Measurements from ENCODE around the gene IGSF3.
A peak's percentile ranks its signal among the peaks of the same experiment; 100 is the strongest.
"Not testable (repeated sequence)": the region's sequence is repeated elsewhere in the genome, so short reads cannot be mapped to it uniquely, and the experiment has no call there.

The IGSF3 gene

DNA sequence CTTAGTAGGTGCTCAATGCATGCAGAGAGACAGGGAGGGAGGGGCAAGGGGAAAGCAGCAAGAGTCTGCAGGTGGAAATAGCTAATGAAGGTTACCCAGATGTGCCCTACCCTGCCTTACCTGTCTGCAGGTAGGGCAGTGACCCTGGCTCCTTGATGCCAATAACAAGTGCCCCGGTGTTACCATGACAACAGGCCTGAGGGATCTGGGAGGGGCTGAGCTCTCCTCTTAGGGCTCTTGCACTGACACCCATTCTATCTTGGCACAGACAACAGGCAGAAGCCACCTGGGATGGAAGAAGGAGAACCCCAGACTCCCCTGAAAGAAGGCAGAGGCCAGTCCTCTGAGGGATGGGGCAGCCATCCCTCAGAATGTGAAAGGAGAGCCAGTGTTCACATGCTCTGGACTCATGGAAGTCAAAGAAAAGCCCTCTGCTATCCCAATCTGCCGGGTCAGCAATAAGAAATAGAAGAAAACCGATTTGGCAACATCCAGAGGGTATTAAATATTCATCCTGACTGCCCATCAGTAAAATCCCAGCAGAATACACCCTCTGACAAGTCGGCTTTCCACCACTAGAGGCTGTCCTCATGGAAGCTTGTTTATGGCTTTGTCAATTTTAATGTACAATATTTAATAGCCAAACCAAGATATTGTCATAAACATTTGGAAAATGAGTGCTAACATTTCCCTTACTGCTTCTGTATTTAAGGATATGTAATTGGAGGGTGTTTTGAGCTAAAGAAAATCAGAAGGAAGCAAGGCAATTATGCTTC, 72.3 kb downstream of the IGSF3 start:
- not testable (repeated sequence) for DNase-seq

DNA sequence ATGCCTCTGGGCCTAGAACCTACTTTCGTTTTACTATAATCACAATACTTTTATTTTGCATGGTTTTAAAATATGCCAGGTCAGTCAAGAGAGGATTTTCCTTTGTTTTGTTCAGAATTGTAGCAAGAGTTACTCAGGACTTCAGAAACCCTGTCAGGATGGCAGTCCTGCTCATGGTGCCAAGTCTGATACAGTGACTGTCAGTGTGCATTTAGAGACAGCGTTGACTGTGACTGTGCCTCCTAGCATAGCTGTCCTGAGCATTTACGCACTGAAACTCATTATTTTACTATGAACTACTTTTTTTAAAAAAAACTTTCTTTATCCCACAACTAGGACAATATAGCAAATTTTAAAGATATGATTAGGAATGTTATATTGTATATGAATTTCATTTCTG, 73.6 kb downstream of the IGSF3 start:
- not testable (repeated sequence) for DNase-seq

DNA sequence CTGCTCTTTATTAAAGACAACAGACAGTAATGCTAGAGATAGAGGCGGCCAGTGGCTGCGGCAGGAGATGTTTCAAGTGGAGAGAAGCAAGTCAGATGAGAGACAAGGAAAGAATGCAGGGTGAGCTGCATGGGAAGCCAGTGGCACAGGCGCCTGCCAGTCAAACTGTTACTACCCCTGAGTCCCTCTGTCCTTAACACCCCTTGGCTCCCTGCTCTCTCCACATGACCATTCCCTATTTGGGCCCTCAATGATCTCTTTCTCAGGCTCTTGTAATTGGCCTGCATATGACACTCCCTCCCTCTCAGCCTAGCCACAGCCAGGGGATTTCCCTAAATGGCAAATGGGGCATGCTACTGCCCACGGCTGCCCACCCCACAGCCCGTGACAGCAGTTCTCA, 74.1 kb downstream of the IGSF3 start:
- DNase-seq = not testable (repeated sequence)

DNA sequence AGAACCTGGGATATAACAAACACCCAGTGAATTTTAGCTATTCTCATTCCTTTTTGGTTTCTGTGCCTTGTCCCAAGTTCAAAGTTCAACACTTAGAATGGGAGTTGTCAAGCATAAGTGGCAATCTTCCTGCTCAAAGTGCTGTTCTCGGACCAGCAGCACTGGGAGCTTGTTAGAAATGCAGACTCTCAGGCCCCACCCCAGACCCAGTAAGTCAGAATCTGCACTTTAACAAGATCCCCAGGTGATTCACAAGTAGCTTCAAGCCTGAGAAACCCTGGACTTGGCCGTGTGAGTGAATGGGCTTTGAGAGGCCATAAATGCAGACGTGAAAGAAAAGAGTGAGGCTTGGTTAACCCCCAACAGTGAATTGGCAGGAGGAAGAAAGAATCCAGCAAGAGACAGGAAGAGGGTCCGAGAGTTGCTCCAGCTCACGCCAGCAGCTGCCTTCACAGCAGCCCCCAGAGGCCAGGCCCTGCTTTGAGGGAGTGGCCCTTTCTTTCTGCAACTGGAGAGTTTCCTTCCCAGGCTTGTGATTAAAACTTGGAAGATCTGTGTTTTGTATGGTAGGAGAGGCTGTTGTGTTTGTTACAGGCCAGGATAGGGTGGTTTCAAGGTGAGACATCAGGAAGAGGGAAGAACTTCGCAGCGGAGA, 75.5 kb downstream of the IGSF3 start:
- DNase-seq = not testable (repeated sequence)

DNA sequence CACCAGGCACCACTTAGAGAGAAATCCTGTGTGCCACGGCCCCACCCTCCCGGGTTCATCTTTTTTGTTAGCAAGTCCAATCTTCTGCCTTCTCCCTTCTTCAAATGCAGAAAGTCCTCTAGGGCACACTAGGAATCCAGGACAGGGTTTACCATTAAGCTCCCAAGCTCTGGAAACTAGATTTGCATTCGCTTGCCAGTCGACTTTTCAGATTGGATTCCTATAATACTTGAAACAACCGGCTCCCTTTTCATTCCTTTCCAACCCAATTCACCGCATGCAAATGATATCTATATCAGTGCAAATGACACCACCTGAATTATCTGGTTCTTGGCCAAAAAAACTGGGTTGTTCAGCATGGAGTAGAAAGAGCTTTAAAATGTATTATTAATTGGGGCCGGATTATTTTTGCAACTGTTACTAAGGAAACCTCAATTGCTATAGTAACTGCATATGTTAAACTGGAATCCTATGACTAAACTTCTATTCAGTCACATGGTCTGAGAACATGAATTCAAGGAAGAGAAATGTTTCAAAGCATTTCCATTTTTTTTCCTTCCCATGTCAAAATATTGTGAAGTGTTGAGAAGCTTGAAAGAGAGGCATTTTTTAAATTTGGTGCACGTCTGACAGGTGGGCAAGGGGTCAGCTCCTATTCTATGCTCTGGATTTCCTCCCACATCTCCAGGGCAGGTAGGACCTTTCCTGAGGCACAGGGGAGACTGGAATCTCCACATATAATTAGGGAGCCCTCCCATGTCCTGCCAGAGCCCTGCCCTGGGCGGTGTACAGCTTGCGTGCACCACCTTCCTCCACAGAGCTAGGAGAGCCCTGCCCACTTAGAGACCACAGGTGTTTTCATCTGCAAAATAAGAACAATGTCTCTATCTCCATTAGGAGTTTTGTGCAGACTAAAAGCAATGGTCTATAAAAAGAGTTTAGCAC, 76.3 kb downstream of the IGSF3 start:
- not testable (repeated sequence) for DNase-seq

DNA sequence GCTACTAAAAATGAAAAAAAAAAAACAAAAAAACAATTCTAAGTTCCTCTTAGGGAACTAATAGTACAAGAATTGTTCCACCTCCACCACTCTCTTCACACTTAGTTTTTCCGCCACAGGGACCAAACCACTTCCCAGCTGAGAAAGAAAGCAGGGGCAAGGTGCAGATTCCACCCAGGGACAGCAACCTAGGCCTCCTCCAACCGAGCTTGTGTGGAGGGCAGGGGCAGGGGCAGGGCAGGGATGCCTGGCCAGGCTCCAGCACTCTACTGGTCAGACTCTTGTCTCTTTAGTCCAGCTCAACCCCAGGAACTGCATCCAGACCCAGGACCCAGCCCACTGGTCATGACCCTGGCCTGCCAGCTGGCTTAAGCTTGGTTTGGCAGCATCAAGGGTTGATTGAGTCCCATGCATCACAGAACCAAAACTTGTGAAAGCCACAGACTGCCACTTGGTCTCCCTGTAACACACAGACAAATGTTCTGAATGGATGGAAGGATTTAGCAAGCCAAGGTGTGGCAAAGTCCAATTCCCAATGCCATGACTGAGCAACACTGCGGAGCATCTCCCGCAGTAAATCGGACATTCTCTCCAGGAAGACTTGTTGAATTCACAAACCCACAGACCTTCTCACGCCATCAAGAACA, 77.1 kb downstream of the IGSF3 start:
- DNase-seq = not testable (repeated sequence)

DNA sequence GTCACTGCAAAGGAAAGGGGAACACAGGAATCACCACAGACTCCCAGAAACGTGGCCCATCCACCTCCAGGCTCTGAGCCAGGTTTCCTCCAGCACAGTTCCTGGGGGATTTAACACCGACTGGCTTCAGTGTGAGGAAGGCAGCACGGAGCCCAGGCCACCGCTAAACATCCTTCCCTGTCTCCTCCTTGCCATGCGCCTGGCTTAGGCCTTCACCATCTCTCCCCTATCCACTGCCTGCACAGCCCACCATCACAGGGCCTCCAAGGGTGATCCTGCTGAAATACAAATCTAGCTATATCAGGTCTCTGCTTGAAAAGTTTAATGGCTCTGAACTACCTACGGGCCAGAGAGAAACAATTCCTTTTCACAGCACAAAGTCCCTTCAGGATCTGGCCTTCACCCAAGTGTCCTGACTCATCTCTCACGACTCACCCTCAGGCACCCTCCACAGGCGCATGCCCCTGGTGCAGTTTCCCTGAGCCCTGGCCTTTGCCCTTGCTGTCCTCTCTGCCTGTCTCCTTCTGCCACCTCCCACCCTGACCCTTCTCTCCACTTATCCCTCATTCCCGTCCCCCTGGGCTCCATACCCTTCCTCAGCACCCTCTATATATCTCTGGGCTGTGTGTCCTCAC, 78.3 kb downstream of the IGSF3 start:
- DNase-seq = not testable (repeated sequence)

DNA sequence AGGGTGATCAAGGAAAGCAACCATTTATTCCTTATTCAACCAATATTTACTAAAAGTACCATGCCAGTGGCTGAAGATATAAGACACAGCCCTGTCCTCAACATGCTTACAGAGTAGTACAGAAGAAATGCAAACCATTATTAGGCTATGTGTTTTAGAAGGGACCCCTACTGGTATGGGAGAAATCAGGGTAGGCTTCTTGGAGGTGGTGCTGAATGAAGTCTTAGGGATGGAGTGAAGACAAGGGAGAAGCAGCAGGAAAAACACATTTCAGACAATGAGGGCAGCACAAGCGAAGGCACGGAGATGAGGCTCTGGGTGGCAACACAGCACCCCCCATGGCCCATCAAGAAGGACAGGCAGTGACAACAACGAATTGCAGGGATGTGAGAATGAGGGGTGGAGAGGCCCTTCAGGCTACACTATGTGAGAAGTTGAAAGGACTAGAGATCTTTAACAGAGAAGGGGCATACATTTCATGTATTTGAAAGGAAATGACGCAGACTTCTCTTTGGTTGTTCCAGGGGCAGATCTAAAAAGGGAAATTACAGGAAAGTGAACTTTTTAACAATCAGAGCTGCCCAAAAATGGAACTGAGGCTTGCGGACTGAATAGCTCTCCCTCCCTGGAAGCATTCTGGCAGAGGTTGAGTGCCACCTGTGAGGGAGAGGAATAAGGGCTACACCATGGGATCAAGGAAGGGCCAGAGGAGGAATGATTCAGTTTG, 79.9 kb downstream of the IGSF3 start:
- DNase-seq = no peak

DNA sequence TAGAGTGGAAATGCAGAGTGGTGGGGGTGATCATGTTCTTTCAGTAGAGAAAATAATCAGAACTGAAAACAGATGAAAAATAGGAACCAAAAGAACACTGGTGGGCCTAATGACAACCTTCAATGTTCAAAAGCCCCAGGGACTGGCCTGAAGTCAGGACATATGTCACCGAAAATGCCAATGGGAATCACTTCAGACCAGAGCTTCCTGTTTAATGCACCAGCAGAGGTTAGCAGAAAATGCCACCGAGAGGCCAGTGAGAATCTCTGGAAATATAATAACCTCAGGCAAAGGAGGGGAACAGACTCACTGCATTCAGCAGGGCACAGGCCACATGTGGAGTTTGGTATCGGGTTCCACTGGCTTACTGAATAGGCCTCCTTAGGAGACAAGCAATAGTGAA, 80.8 kb downstream of the IGSF3 start:
- no peak for DNase-seq

DNA sequence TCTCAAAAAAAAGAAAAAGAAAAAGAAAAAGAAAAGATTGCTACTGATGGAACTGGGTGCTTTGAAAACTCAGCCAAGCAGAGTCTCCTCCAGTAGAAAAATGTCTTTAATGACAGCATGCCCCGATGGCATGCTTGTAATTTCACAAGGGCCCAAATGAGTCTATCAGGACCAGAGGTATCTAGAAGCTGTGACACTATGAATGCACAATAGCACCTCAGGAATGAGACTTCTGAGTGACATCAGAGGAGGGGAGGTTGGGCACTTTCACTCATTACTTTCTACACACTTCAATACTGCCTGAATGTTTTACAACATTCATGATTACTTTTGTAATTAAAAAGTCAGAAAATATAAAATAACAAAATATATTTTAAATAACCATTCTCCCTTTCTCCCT, 81.6 kb downstream of the IGSF3 start:
- no peak for DNase-seq

DNA sequence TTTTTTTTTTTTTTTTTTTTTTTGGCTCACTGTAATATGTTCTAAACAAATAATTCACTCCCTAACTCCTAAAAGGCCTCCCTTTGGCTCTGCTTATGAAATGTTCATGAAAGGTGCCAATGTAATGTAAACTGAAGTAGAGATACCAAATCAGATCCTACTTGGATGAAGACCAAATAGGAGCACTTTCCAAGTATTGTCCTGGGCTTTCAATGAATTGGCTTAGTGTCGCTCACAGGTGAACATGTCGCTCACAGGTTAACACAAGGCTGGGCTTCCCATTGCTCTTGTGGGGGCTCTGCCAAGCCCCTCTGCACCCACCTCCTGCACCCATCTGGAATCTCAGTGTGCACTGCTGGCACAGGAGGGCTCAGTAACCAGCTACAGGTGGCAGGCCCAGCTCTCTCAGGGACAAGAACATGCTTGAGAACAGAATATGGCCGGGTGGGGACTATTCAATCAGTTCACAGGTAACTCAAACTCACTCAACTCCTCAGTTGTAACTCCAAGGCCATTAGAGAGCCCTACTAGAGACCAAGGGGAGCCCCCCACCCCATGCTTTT, 86.1 kb downstream of the IGSF3 start:
- DNase-seq = no peak

DNA sequence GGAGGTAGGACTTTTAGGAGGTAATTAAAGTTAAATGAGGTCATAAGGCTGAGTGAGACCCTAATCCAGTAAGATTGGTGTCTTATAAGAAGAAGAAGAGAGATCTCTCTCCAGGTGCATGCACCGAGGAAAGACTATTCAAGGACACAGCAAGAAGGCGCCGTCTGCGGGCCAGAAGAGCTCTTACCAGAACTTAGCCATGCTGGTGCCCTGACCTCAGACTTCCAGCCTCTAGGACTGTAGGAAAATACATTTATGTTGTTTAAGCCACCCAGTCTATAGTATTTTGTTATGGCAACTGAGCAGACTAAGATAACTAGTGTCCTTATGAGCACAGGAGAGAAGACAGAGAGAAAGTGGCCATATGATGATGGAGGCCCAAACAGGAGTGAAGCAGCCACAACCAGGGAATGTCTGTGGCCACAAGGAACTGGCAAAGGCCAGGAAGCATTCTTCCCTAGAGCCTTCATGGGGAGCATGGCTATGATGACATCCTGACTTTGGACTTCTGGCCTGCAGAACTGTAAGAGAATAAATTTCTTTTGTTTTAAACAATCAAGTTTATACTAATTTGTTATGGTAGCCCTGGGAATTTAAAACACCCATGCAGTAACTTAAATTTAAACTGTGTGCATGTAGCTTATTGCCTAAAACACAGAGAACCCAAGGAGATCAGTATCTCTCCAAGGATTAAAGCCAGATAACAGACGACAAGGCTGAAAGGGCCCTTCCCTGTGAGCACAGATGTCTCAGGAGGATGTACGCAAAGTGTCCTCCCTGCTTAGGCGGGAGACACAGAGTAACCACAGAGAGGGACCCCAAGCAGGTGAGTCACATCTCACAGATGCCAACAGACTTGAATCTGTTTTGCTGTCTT, 86.8 kb downstream of the IGSF3 start:
- no peak for DNase-seq

DNA sequence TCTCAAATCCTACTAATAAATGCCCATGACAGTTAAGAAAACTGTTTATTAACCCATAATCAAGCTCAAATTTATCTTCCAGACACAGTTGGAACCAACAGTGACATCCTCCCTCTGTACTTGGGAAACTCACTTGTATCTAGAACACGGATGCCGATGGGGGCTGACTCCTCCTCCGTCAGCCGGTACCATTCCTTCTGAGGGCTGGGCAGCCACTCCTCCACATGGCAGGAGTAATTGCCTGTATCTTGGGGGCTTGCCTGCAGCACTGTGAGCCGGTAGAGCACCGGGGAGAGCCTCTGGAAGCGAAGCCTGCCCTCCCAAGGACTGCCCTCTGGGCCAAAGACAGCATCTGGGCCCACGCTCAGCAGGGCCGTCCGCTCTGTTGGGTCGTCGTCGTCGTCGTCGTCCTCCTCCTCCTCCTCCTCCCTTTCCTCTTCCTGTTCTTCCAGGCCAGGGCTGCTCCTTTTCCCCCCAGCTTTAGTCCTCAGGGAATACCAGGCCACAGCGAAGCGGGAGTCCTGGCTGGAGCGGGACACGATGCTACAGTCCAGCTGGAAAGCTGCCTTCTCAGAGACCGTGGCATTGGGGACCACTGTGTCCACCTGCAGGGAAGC, 88.2 kb downstream of the IGSF3 start:
- DNase-seq = no peak

DNA sequence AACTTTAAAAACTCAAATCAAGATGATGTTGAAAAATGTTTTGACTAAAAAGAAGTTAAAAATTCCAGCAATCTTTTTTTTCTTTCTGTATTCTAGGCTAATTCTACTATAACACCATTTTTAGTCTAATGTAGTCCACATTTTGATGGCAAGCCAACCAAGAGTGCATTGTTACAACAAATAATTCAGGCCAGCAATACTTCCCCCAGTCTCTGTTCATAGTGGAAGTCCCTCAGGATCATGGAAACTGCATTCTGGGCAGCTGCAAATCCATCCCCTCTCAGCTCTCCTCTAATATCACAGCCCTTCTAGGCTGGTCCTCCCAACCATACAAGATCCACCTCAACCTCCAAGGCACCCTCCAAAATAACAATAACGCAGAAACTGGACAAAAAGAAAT, 89.0 kb downstream of the IGSF3 start:
- no peak for DNase-seq

DNA sequence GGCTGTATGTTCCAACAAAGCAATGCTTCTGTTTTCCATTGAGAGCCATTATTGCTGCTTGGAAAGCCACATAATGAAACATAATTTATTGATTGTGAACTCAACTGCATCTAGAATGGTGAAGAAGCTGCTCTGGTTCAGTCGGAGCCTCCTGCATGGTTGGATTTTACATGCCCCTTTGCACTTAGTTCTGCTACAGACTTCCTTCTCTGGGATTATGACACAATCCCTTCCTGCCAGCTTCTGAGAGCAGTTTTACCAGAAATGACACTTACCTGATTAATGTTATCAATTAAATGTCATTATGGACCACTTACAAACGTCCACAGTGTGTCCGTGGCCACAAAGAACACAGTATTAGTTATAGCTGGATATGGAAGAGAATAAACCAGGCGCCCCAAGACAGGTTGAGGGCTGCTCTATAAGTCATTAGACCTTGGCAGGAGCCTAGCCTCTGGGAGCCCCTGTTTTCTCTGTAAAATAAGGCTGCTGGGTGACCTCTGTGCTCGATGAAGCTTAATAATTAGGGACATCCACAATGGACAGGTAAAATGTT, 89.7 kb downstream of the IGSF3 start:
- no peak for DNase-seq

DNA sequence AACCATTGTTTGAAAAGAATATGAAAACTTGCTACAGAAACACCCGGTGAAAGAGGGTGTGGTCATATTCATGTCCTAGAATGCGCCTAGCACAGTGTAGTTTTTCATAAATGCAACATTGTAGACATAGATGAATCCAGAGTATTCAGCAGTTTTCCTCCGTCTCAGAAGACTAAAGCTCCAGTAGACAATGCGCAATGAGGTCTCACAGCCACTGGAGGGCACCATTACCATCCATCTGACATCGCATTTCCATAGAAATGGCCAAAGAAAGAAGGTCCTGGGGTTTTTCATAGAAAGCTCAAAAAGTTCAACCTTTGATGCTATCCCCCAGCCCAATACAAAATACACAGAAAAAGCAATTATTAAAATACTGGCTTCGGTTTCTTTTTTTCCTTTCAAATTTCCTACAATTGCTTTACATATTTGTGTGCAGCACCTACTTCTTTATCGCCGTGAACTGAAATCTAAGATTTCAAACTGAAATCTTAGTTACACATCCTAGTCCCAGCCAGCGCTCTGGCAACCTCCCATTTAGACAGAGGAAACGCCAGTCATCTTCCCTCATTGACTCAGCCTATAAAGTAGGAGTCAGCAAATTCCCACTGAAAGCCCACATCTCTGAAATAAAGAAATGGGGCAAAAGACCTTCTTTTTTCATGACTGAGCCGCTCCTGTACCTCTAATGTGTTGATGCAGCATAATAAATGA, 92.8 kb downstream of the IGSF3 start:
- DNase-seq = peak; percentile 83

DNA sequence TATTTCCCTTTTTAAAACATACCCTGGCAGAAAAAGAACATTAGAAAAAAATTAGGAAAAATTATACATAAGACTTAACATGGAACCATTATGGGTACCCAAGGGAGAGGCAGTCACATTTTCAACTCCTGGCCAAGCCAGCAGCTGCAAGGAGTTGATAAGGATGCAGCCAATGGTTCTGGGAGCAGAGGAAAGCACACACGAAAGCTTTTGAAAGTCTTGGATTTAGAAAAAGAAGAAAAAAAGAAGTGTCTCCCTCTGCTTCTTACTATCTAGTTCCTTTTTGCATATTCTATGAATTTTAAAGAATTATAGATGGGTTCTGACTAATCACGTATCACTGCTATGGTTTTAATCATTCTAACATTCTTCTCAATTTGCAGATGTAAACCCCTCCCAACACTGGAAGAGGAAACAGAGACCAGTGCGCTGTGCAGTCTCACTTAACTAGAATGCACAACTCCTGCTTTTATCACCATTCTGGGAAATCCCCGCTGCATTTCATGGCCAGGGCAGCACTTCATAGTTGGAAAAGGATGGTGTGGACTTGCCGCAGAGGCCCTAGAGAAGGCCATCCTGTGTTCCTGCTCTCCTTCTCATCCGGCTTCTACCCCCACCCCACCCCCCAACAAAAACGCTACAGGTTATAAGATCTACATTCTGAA, 94.0 kb downstream of the IGSF3 start:
- DNase-seq = no peak

DNA sequence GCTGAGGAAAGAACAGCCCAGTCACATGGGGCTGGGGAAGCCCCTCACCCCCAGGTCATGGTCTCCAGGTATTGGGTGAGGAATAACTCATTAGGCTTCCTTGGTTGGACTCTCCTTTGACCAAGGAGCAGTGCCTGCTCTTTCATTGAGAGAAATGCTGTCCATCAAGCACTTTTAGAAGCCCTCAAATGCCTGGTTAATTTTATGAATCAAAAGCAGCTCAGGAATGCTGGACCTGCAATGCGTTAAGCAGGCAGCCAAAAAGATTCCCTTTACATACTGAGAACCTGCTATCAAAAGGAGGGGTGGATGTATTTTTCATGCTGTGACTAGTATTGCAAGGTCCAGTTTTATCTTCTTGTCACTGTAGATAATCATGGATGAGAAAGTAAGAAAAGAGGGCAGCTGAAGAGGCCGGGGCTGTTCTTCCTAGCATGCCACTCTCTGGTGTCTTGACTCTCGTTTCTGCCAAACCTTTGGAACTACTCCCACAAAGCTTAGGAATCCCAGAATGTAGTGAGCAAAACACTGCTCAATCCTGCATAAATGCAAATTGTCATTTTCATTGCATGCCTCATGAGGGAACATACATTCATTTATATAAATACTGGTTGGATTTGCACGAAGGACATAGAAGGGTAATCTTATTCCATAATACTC, 94.6 kb downstream of the IGSF3 start:
- no peak for DNase-seq
